Small intestine (tissue), 16 donors: ENCODE results near the gene SPANXA2. TPM values are rescaled to one million over a fixed set of nuclear protein-coding genes. Genes with fewer than 3 reads are reported as not detected.
"Not testable (repeated sequence)": the region's sequence is repeated elsewhere in the genome, so short reads cannot be mapped to it uniquely, and the experiment has no call there.

Experiments
- DNase-seq, 2 donors: peaks; one replicate each; pipeline versions ENCODE4 v3.0.0 to v3.0.0-alpha.2; 2013
- FAIRE-seq: peaks from 2 replicates; lab custom pipeline; 2012; peaks lifted over from hg19 to GRCh38; lab: Jason Lieb, UNC
- H3K27ac ChIP-seq, 3 donors: one replicate each; pipeline ENCODE4 v1.5.1; 2013; ENCODE audit warnings: low read length in 2 of 3, mild to moderate bottlenecking in 2 of 3, control low read depth in 1 of 3, inconsistent platforms in 1 of 3, low read depth in 1 of 3, moderate library complexity in 1 of 3
- H3K27me3 ChIP-seq, 3 donors: one replicate each; pipeline ENCODE4 v1.6.1; 2013; ENCODE audit warnings: low read length in 3 of 3, inconsistent platforms in 1 of 3; ENCODE audit not compliant: control insufficient read depth in 3 of 3, insufficient read depth in 3 of 3
- H3K36me3 ChIP-seq, 3 donors: one replicate each; pipeline ENCODE4 v1.6.1; 2013; ENCODE audit warnings: low read length in 3 of 3, inconsistent platforms in 1 of 3, low read depth in 1 of 3, mild to moderate bottlenecking in 1 of 3, moderate library complexity in 1 of 3; ENCODE audit not compliant: control insufficient read depth in 3 of 3, insufficient read depth in 2 of 3
- H3K4me1 ChIP-seq, 3 donors: one replicate each; pipeline ENCODE4 v1.6.1; 2013; ENCODE audit warnings: low read length in 2 of 3, inconsistent platforms in 1 of 3, low read depth in 1 of 3, mild to moderate bottlenecking in 1 of 3, moderate library complexity in 1 of 3; ENCODE audit not compliant: control insufficient read depth in 3 of 3, insufficient read depth in 2 of 3
- H3K4me3 ChIP-seq, 3 donors: one replicate each; pipeline ENCODE4 v1.5.1; 2013; ENCODE audit warnings: low read length in 3 of 3, control low read depth in 1 of 3, inconsistent platforms in 1 of 3, low read depth in 1 of 3, mild to moderate bottlenecking in 1 of 3, moderate library complexity in 1 of 3
- H3K9me3 ChIP-seq, 2 donors: one replicate each; pipeline ENCODE4 v1.6.1; 2013; ENCODE audit warnings: low read depth in 1 of 2, low read length in 1 of 2; ENCODE audit not compliant: control insufficient read depth in 2 of 2, insufficient read depth in 1 of 2
- WGBS, 3 donors: extraction: QIAGEN DNeasy Blood & Tissue Kit; methylation state at CpG; one replicate each; pipeline ENCODE4 v1.1.7; 2013; 5-methylcytosine and 5-hydroxymethylcytosine counted together
- long read RNA-seq, 10 donors: transcript quantifications; one replicate each; lab custom pipeline, GENCODE V29; 2026
- polyA plus RNA-seq, 4 donors: library from polyadenylated mRNA; stranded (reverse) in 3 of 4; unstranded in 1 of 4; fragments of 200-250 nt in 3 of 4; fragments of 120-200 nt in 1 of 4; gene quantifications; one replicate each; pipeline versions ENCODE4 v1.2.1 to v1.2.3, GENCODE V29; 2013
- donor health status: healthy with polysubstance abuse.
- donor health status: control.
- donor health status: control.
- donor health status: Bipolar disorder and iron deficiency.
- donor health status: healthy.

Gene SPANXA2
- not detected for polyA plus RNA-seq
- long read RNA-seq, donor 1 = 0 reads
- long read RNA-seq, donor 2 = 0 reads
- long read RNA-seq, donor 3 = 0 reads
- long read RNA-seq, donor 4 = 0 reads
- long read RNA-seq, donor 5 = 0 reads
- long read RNA-seq, donor 6 = 0 reads
- long read RNA-seq, donor 7 = 0 reads
- long read RNA-seq, donor 8 = 0 reads
- long read RNA-seq, donor 9 = 0 reads
- long read RNA-seq, donor 10 = 0 reads

GRCh38 chrX:141589408-141589807 is at the start of gene SPANXA2:
TSS of gene SPANXA2 (plus strand) at chrX:141589708. CDS start at chrX:141589768, 60 bp downstream.
- not testable (repeated sequence) for H3K4me1 ChIP-seq, H3K36me3 ChIP-seq, H3K27me3 ChIP-seq, H3K4me3 ChIP-seq, H3K9me3 ChIP-seq, DNase-seq, FAIRE-seq, H3K27ac ChIP-seq
- no CpG with 5 or more reads among the region's 10 CpGs for WGBS, 3 donors

GRCh38 chrX:141542551-141542950 is 47.0 kb upstream of the SPANXA2 start:
- H3K4me3 ChIP-seq, H3K36me3 ChIP-seq, FAIRE-seq, DNase-seq, H3K27me3 ChIP-seq, H3K4me1 ChIP-seq, H3K9me3 ChIP-seq, H3K27ac ChIP-seq: not testable (repeated sequence)
- WGBS, 3 donors = 57 to 92% (median 66%) methylated on average over 4 to 8 of the region's 16 CpGs

- not testable (repeated sequence) for H3K27ac ChIP-seq, H3K9me3 ChIP-seq, FAIRE-seq, DNase-seq, H3K36me3 ChIP-seq, H3K27me3 ChIP-seq, H3K4me1 ChIP-seq, H3K4me3 ChIP-seq
- WGBS, 3 donors = no CpG with 5 or more reads among the region's 10 CpGs
These were observed 4.9 kb upstream of the SPANXA2 start, which contains the start of gene SPANXA1 for GRCh38 chrX:141584638-141585037. TSS of gene SPANXA1 (minus strand) at chrX:141584738. CDS start at chrX:141584678, 60 bp downstream.

GRCh38 chrX:141609111-141609510 is 19.6 kb downstream of the SPANXA2 start:
- Histone ChIP-seq H3K9me3 (peaks cover 0 to 3% of the 10 kb centered on the region in 2 donors), H3K27ac (no peak overlapping the region)
- WGBS, 3 donors = 88 to 96% (median 95%) methylated on average over 1 of the region's 1 CpG

GRCh38 chrX:141619336-141619735 is 29.8 kb downstream of the SPANXA2 start:
- WGBS, 3 donors = 54 to 69% (median 64%) methylated on average over 2 of the region's 2 CpGs
- Histone ChIP-seq H3K9me3 (no peaks in the 10 kb centered on the region), H3K4me1 (no peaks in the 10 kb centered on the region), H3K36me3 (no peaks in the 10 kb centered on the region), H3K27ac (no peak overlapping the region), H3K4me3 (no peak overlapping the region), H3K27me3 (no peaks in the 10 kb centered on the region)
- FAIRE-seq (no peak), DNase-seq (no peak)

More at GRCh38 chrX:141609111-141609510, 19.6 kb downstream of the SPANXA2 start:
- FAIRE-seq (no peak), DNase-seq (no peak)
- Histone ChIP-seq H3K4me1 (no peaks in the 10 kb centered on the region), H3K4me3 (no peak overlapping the region), H3K36me3 (no peaks in the 10 kb centered on the region), H3K27me3 (no peaks in the 10 kb centered on the region)

GRCh38 chrX:141632124-141632523 is 42.6 kb downstream of the SPANXA2 start:
- DNase-seq (no peak), FAIRE-seq (no peak)

GRCh38 chrX:141638550-141638949 is 49.0 kb downstream of the SPANXA2 start:
- DNase-seq = no peak
- Histone ChIP-seq H3K27me3 (no peaks in the 10 kb centered on the region), H3K4me1 (no peaks in the 10 kb centered on the region), H3K9me3 (peaks cover 0 to 7% of the 10 kb centered on the region in 2 donors), H3K36me3 (no peaks in the 10 kb centered on the region), H3K27ac (no peak overlapping the region), H3K4me3 (no peak overlapping the region)
- WGBS, 3 donors = 45 to 47% (median 46%) methylated on average over 1 of the region's 1 CpG
- FAIRE-seq = no peak

More at GRCh38 chrX:141632124-141632523, 42.6 kb downstream of the SPANXA2 start:
- Histone ChIP-seq H3K4me3 (no peak overlapping the region), H3K9me3 (peaks cover 0 to 7% of the 10 kb centered on the region in 2 donors), H3K27me3 (no peaks in the 10 kb centered on the region), H3K36me3 (no peaks in the 10 kb centered on the region), H3K4me1 (no peaks in the 10 kb centered on the region), H3K27ac (no peak overlapping the region)
